K562 (cell line): Measurements from ENCODE around the gene RPLP2. TPM values are rescaled to one million over a fixed set of nuclear protein-coding genes. Genes with fewer than 3 reads are reported as not detected.

Experiments used
- ATF6 ChIP-seq: sonication (generic); formaldehyde crosslinking; IDR thresholded peaks from 2 replicates; pipeline ENCODE4 v1.4.0; 2020; ENCODE audit warnings: mild to moderate bottlenecking, missing genetic modification reagents
- BACH1 ChIP-seq: fragments of 200-800 bp; sonication (Bioruptor generic); IDR thresholded peaks from 2 replicates; pipeline ENCODE4 v1.6.1; 2016; ENCODE audit warnings: missing genetic modification characterization, missing compliant biosample characterization
- BRF2 ChIP-seq: IDR thresholded peaks from 3 replicates; pipeline ENCODE4 v1.6.1; 2011; ENCODE audit warnings: borderline replicate concordance, mild to moderate bottlenecking; ENCODE audit not compliant: insufficient read length, insufficient read depth
- CBFB ChIP-seq: sonication (generic); formaldehyde crosslinking; IDR thresholded peaks from 2 replicates; pipeline ENCODE4 v1.4.0; 2020; ENCODE audit warnings: mild to moderate bottlenecking, missing genetic modification reagents
- GMEB1 ChIP-seq: fragments of 250-450 bp; sonication (Bioruptor Pico); IDR thresholded peaks from 2 replicates; pipeline ENCODE4 v1.4.0; 2020; ENCODE audit warnings: mild to moderate bottlenecking
- HDAC3 ChIP-seq: fragments of 450-650 bp; IDR thresholded peaks from 2 replicates; pipeline ENCODE4 v1.6.1; 2018; ENCODE audit warnings: borderline replicate concordance, mild to moderate bottlenecking, moderate library complexity; ENCODE audit not compliant: partially characterized antibody
- IFI16 ChIP-seq: fragments of 250-450 bp; sonication (Bioruptor Pico); IDR thresholded peaks from 2 replicates; pipeline ENCODE4 v2.1.2; 2022; ENCODE audit warnings: mild to moderate bottlenecking, inconsistent platforms
- ILK ChIP-seq: fragments of 450-650 bp; IDR thresholded peaks from 2 replicates; pipeline ENCODE4 v1.6.1; 2016; ENCODE audit warnings: missing genetic modification characterization, low read depth, mild to moderate bottlenecking, missing compliant biosample characterization, moderate library complexity, borderline replicate concordance
- PBX2 ChIP-seq, 2 experiments: IDR thresholded peaks in 1 of 2; conservative IDR thresholded peaks in 1 of 2; 2 replicates each; pipeline ENCODE4 v1.6.1; 2016; ENCODE audit warnings: low read depth in 2 of 2, mild to moderate bottlenecking in 1 of 2, missing compliant biosample characterization in 1 of 2, missing genetic modification characterization in 1 of 2, moderate library complexity in 1 of 2
- TBL1XR1 ChIP-seq, 2 experiments: IDR thresholded peaks; 2 replicates each; pipeline ENCODE4 v1.6.1; 2012; ENCODE audit warnings: improper control_type of control experiment in 2 of 2, low read length in 2 of 2, mild to moderate bottlenecking in 1 of 2
- XRCC4 ChIP-seq: IDR thresholded peaks from one replicate; pipeline ENCODE4 v1.6.1; 2011; ENCODE audit not compliant: insufficient read depth, insufficient read length; ENCODE audit errors: extremely low read depth
- XRCC5 ChIP-seq: fragments of 200-400 bp; formaldehyde crosslinking; IDR thresholded peaks from 2 replicates; pipeline ENCODE4 v1.6.1; 2017; ENCODE audit warnings: low read depth, mild to moderate bottlenecking, low read length
- ZBTB17 ChIP-seq: fragments of 450-650 bp; formaldehyde crosslinking; IDR thresholded peaks from 2 replicates; pipeline ENCODE4 v1.4.0; 2020; ENCODE audit warnings: mild to moderate bottlenecking
- ZBTB33 ChIP-seq: sonication (generic); formaldehyde crosslinking; IDR thresholded peaks from 2 replicates; pipeline ENCODE4 v1.8.1; 2023; ENCODE audit warnings: mild to moderate bottlenecking, missing genetic modification reagents
- ZBTB7A ChIP-seq: IDR thresholded peaks from 2 replicates; pipeline ENCODE4 v1.6.1; 2011; ENCODE audit warnings: low read depth, mild to moderate bottlenecking, low read length, moderate library complexity, borderline replicate concordance; ENCODE audit not compliant: control insufficient read depth
- ZNF124 ChIP-seq: sonication (generic); formaldehyde crosslinking; IDR thresholded peaks from 2 replicates; pipeline ENCODE4 v1.8.1; 2022; ENCODE audit warnings: missing genetic modification reagents
- polyA plus RNA-seq, 8 experiments: library from polyadenylated mRNA; depleted of rRNA in 4 of 8; stranded (reverse) in 5 of 8; unstranded in 3 of 8; fragments of >200 nt; fragmentation: Nextera tagmentation in 2 of 8; fragmentation: Illumina TruSeq in 1 of 8; extraction: Ambion mirVana in 2 of 8; extraction: Trizol in 1 of 8; gene quantifications; 2 replicates each; pipeline versions ENCODE4 v1.2.1 to v1.2.3, GENCODE V29; 2011 to 2014; ENCODE audit warnings: inconsistent platforms in 1 of 8, missing spikeins in 1 of 8
- total RNA-seq, 7 experiments: library from RNA; depleted of rRNA in 6 of 7; stranded (reverse); fragments of >200 nt in 6 of 7; fragmentation: Illumina TruSeq in 2 of 7; extraction: Trizol in 2 of 7; gene quantifications; 2 replicates each; pipeline versions ENCODE4 v1.2.1 to v1.2.3, GENCODE V29; 2011 to 2021; ENCODE audit warnings: low replicate concordance in 1 of 7

The RPLP2 gene
- total and polyA plus RNA-seq, 9 of the 15 experiments (the other 6 are each of a cell fraction or from before 2014, with no cell fraction given) = 528 to 3,807 (median 1,633) TPM

- TF ChIP-seq ATF6 (CRISPR knock-in tag) (no peak), ZBTB17 (CRISPR knock-in tag) (0 out of 2 replicates have a peak, but pooled peaks have one; percentile 17), ZBTB33 (CRISPR knock-in tag) (peak; percentile 95), CBFB (CRISPR knock-in tag) (no peak), BRF2 (no peak), ZBTB7A (0 out of 2 replicates have a peak, but pooled peaks have one; percentile 23), IFI16 (no peak), TBL1XR1 (IDR thresholded peaks at IDR 0.05; ENCODE audit: low read length in 2 of 2) (no peak), HDAC3 (no peak), BACH1 (tag) (no peak), GMEB1 (CRISPR knock-in tag) (no peak), ILK (tag) (no peak), ZNF124 (CRISPR knock-in tag) (no peak), XRCC4 (no peak), XRCC5 (no peak), PBX2 (CRISPR knock-in tag; IDR thresholded peaks at IDR 0.05; ENCODE audit: low read depth) (no peak), PBX2 (tag; conservative IDR thresholded peaks at IDR 0.05; ENCODE audit: low read depth) (no peak)
Observed at GRCh38 chr11:837189-837989, 27.6 kb downstream of the RPLP2 start (continued).
